WERI-Rb-1 (cell line): ENCODE results near the gene FRRS1L.

ENCODE experiments used
- DNase-seq: peaks from one replicate; pipeline ENCODE4 v3.0.0-alpha.2; 2020
- H3K27ac ChIP-seq: fragments of 250-450 bp; sonication (Bioruptor Pico); 2 replicates; pipeline ENCODE4 v1.5.1; 2020; ENCODE audit warnings: mild to moderate bottlenecking, moderate library complexity
- H3K27me3 ChIP-seq: fragments of 250-450 bp; sonication (Bioruptor Pico); 2 replicates; pipeline ENCODE4 v1.5.1; 2021; ENCODE audit warnings: mild to moderate bottlenecking, low read depth, moderate library complexity; ENCODE audit not compliant: insufficient read depth, severe bottlenecking
- H3K36me3 ChIP-seq: fragments of 250-450 bp; sonication (Bioruptor Pico); 2 replicates; pipeline ENCODE4 v1.5.1; 2020; ENCODE audit warnings: mild to moderate bottlenecking, moderate library complexity
- H3K4me3 ChIP-seq: 2 replicates; pipeline ENCODE4 v1.5.1; 2011; ENCODE audit warnings: low read depth, mild to moderate bottlenecking, control low read depth, low read length
- H3K9me3 ChIP-seq: fragments of 250-450 bp; sonication (Bioruptor Pico); 2 replicates; pipeline ENCODE4 v1.5.1; 2021; ENCODE audit warnings: mild to moderate bottlenecking, moderate library complexity; ENCODE audit not compliant: severe bottlenecking
- CTCF ChIP-seq: IDR thresholded peaks from 2 replicates; pipeline ENCODE4 v1.5.1; 2011; ENCODE audit warnings: low read depth, mild to moderate bottlenecking, control low read depth, inconsistent platforms, low read length

The FRRS1L gene

GRCh38 chr9:109118808-109119438 lies 48.1 kb downstream of the FRRS1L start:
- Histone ChIP-seq H3K36me3 (peaks cover 25% of the 10 kb centered on the region), H3K27me3 (no peaks in the 10 kb centered on the region), H3K4me3 (peak overlapping the region; percentile 77), H3K27ac (peak overlapping the region; percentile 78), H3K9me3 (no peaks in the 10 kb centered on the region)
- peak; percentile 40 for DNase-seq
- TF ChIP-seq CTCF = no peak

- Histone ChIP-seq H3K36me3 (peaks cover 31% of the 10 kb centered on the region), H3K27me3 (no peaks in the 10 kb centered on the region), H3K4me3 (peak overlapping the region; percentile 77), H3K9me3 (no peaks in the 10 kb centered on the region), H3K27ac (peak overlapping the region; percentile 78)
- DNase-seq = peak; percentile 65
- no peak for TF ChIP-seq CTCF
Measured at GRCh38 chr9:109117856-109118807, 48.9 kb downstream of the FRRS1L start.

GRCh38 chr9:109115931-109116526 lies 51.0 kb downstream of the FRRS1L start:
- Histone ChIP-seq H3K27me3 (no peaks in the 10 kb centered on the region), H3K9me3 (no peaks in the 10 kb centered on the region), H3K36me3 (peaks cover 31% of the 10 kb centered on the region), H3K4me3 (no peak overlapping the region), H3K27ac (no peak overlapping the region)
- DNase-seq = no peak
- no peak for TF ChIP-seq CTCF

GRCh38 chr9:109114670-109115069 lies 52.4 kb downstream of the FRRS1L start:
- H3K27ac ChIP-seq = no peak overlapping the region
- peaks cover 31% of the 10 kb centered on the region for H3K36me3 ChIP-seq
- DNase-seq = no peak
- no peak overlapping the region for H3K4me3 ChIP-seq
- TF ChIP-seq CTCF = no peak
- H3K9me3 ChIP-seq = no peaks in the 10 kb centered on the region
- H3K27me3 ChIP-seq = no peaks in the 10 kb centered on the region

GRCh38 chr9:109113892-109114609 lies 53.0 kb downstream of the FRRS1L start:
- Histone ChIP-seq H3K27ac (no peak overlapping the region), H3K4me3 (no peak overlapping the region), H3K36me3 (peaks cover 31% of the 10 kb centered on the region), H3K27me3 (no peaks in the 10 kb centered on the region), H3K9me3 (no peaks in the 10 kb centered on the region)
- TF ChIP-seq CTCF = no peak
- no peak for DNase-seq
